H9 (cell line): ENCODE data around the gene SLC26A9. TPM values are rescaled to one million over a fixed set of nuclear protein-coding genes. Genes with fewer than 3 reads are reported as not detected.

Experiments used
- DNase-seq: peaks from one replicate; pipeline ENCODE4 v3.0.0-alpha.2; 2017
- H2AFZ ChIP-seq: one replicate; pipeline ENCODE4 v1.6.1; 2013; ENCODE audit warnings: mild to moderate bottlenecking, low read length, control low read depth, moderate library complexity
- H2AK5ac ChIP-seq: 2 replicates; pipeline ENCODE4 v1.6.1; 2013; ENCODE audit warnings: low read length, control low read depth, mixed read lengths; ENCODE audit not compliant: insufficient read length
- H2BK120ac ChIP-seq: one replicate; pipeline ENCODE4 v1.6.1; 2013; ENCODE audit warnings: low read depth, mild to moderate bottlenecking, low read length, control low read depth, inconsistent platforms; ENCODE audit not compliant: poor library complexity, severe bottlenecking
- H2BK12ac ChIP-seq: 2 replicates; pipeline ENCODE4 v1.6.1; 2013; ENCODE audit warnings: low read length, control low read depth, mixed read lengths, low read depth; ENCODE audit not compliant: insufficient read length
- H2BK15ac ChIP-seq: 2 replicates; pipeline ENCODE4 v1.6.1; 2013; ENCODE audit warnings: low read depth, low read length, control low read depth
- H2BK20ac ChIP-seq: one replicate; pipeline ENCODE4 v1.6.1; 2013; ENCODE audit warnings: low read depth, mild to moderate bottlenecking, low read length, control low read depth, inconsistent platforms; ENCODE audit not compliant: poor library complexity, severe bottlenecking
- H2BK5ac ChIP-seq: 2 replicates; pipeline ENCODE4 v1.6.1; 2013; ENCODE audit warnings: low read length, control low read depth, mixed read lengths; ENCODE audit not compliant: insufficient read length
- H3K14ac ChIP-seq: 2 replicates; pipeline ENCODE4 v1.6.1; 2013; ENCODE audit warnings: low read length, control low read depth; ENCODE audit not compliant: insufficient read depth
- H3K18ac ChIP-seq: 2 replicates; pipeline ENCODE4 v1.6.1; 2013; ENCODE audit warnings: low read depth, mild to moderate bottlenecking, mixed read lengths, low read length, control low read depth; ENCODE audit not compliant: insufficient read length
- H3K23ac ChIP-seq: 2 replicates; pipeline ENCODE4 v1.6.1; 2013; ENCODE audit warnings: low read length, control low read depth, mixed read lengths, low read depth; ENCODE audit not compliant: insufficient read length
- H3K23me2 ChIP-seq: 2 replicates; pipeline ENCODE4 v1.6.1; 2013; ENCODE audit warnings: low read depth, mild to moderate bottlenecking, mixed read lengths, low read length, control low read depth; ENCODE audit not compliant: insufficient read length, poor library complexity, severe bottlenecking
- H3K27ac ChIP-seq: 2 replicates; pipeline ENCODE4 v1.5.1; 2013; ENCODE audit warnings: low read length, control low read depth, mixed read lengths, low read depth; ENCODE audit not compliant: insufficient read length
- H3K27me3 ChIP-seq: 2 replicates; pipeline ENCODE4 v1.6.1; 2013; ENCODE audit warnings: low read length, control low read depth, inconsistent platforms; ENCODE audit not compliant: insufficient read depth
- H3K4ac ChIP-seq: 2 replicates; pipeline ENCODE4 v1.6.1; 2013; ENCODE audit warnings: low read depth, mild to moderate bottlenecking, control low read depth, inconsistent platforms, low read length, moderate library complexity
- H3K4me1 ChIP-seq: 2 replicates; pipeline ENCODE4 v1.6.1; 2013; ENCODE audit warnings: low read length, control low read depth, inconsistent platforms; ENCODE audit not compliant: insufficient read depth
- H3K4me2 ChIP-seq: 2 replicates; pipeline ENCODE4 v1.6.1; 2013; ENCODE audit warnings: low read length, control low read depth, mixed read lengths; ENCODE audit not compliant: insufficient read length, insufficient read depth
- H3K56ac ChIP-seq: 2 replicates; pipeline ENCODE4 v1.6.1; 2013; ENCODE audit warnings: low read depth, mild to moderate bottlenecking, mixed read lengths, low read length, control low read depth; ENCODE audit not compliant: insufficient read length
- H3K79me1 ChIP-seq: 2 replicates; pipeline ENCODE4 v1.6.1; 2013; ENCODE audit warnings: low read depth, mild to moderate bottlenecking, moderate library complexity, low read length, control low read depth, inconsistent platforms; ENCODE audit not compliant: insufficient read depth, poor library complexity, severe bottlenecking
- H3K79me2 ChIP-seq: 2 replicates; pipeline ENCODE4 v1.6.1; 2013; ENCODE audit warnings: low read length, control low read depth, inconsistent platforms; ENCODE audit not compliant: insufficient read depth
- H3K9ac ChIP-seq: 2 replicates; pipeline ENCODE4 v1.6.1; 2013; ENCODE audit warnings: low read length, control low read depth, mixed read lengths; ENCODE audit not compliant: insufficient read length; ENCODE audit errors: extremely low read depth
- H3K9me3 ChIP-seq: one replicate; pipeline ENCODE4 v1.6.1; 2013; ENCODE audit warnings: low read depth, low read length, inconsistent platforms; ENCODE audit not compliant: control insufficient read depth
- H3T11ph ChIP-seq: one replicate; pipeline ENCODE4 v1.6.1; 2013; ENCODE audit warnings: mild to moderate bottlenecking, low read length, control low read depth, inconsistent platforms
- H4K20me1 ChIP-seq: one replicate; pipeline ENCODE4 v1.6.1; 2013; ENCODE audit not compliant: control insufficient read depth, insufficient read length, insufficient read depth
- H4K5ac ChIP-seq: 2 replicates; pipeline ENCODE4 v1.6.1; 2013; ENCODE audit warnings: low read depth, mild to moderate bottlenecking, mixed read lengths, low read length, control low read depth; ENCODE audit not compliant: insufficient read length
- H4K8ac ChIP-seq: replicated peaks from 2 replicates; pipeline ENCODE4 v1.6.1; 2013; ENCODE audit warnings: low read length, control low read depth, mixed read lengths, low read depth; ENCODE audit not compliant: insufficient read length
- H4K91ac ChIP-seq: 2 replicates; pipeline ENCODE4 v1.6.1; 2013; ENCODE audit warnings: low read depth, mild to moderate bottlenecking, moderate library complexity, mixed read lengths, low read length, control low read depth; ENCODE audit not compliant: insufficient read length
- H3K27ac Mint-ChIP-seq, 3 experiments: 2 replicates in 2 of 3; 3 replicates in 1 of 3; pipeline ENCODE4 v1.8.0; 2020 to 2021; ENCODE audit warnings: mixed read lengths in 3 of 3, mild to moderate bottlenecking in 1 of 3, moderate library complexity in 1 of 3
- H3K27me3 Mint-ChIP-seq: 2 replicates; pipeline ENCODE4 v1.8.0; 2021; ENCODE audit warnings: low read depth, mild to moderate bottlenecking, moderate library complexity, mixed read lengths
- H3K36me3 Mint-ChIP-seq, 3 experiments: 2 replicates in 2 of 3; 3 replicates in 1 of 3; pipeline ENCODE4 v1.8.0; 2020 to 2021; ENCODE audit warnings: low read depth in 3 of 3, mixed read lengths in 3 of 3; ENCODE audit not compliant: insufficient read depth in 1 of 3
- H3K4me1 Mint-ChIP-seq, 2 experiments: 2 replicates each; pipeline ENCODE4 v1.8.0; 2020; ENCODE audit warnings: mixed read lengths in 2 of 2
- H3K4me3 Mint-ChIP-seq, 2 experiments: 2 replicates in 1 of 2; 3 replicates in 1 of 2; pipeline ENCODE4 v1.8.0; 2020 to 2021; ENCODE audit warnings: mild to moderate bottlenecking in 2 of 2, mixed read lengths in 2 of 2, moderate library complexity in 1 of 2
- H3K9me3 Mint-ChIP-seq, 2 experiments: 2 replicates in 1 of 2; 3 replicates in 1 of 2; pipeline ENCODE4 v1.8.0; 2020; ENCODE audit warnings: mild to moderate bottlenecking in 2 of 2, mixed read lengths in 2 of 2, moderate library complexity in 1 of 2
- CTCF ChIP-seq: fragments of 200-600 bp; sonication (generic); conservative IDR thresholded peaks from 3 replicates; pipeline ENCODE4 v1.8.0; 2021; ENCODE audit warnings: antibody characterized with exemption, mild to moderate bottlenecking
- WGBS: extraction: QIAGEN DNeasy Blood & Tissue Kit; methylation state at CpG from one replicate; pipeline ENCODE4 v1.1.7; 2013; ENCODE audit warnings: missing lambda C conversion rate, low lambda C conversion rate, mixed read lengths; ENCODE audit not compliant: insufficient read length; ENCODE audit errors: extremely low coverage; 5-methylcytosine and 5-hydroxymethylcytosine counted together
- total RNA-seq: library from RNA; stranded (reverse); gene quantifications from 2 replicates; pipeline ENCODE4 v1.2.1, GENCODE V29; 2021

SLC26A9 gene
- total RNA-seq, 1 experiment from 2014 or later = not detected

DNA sequence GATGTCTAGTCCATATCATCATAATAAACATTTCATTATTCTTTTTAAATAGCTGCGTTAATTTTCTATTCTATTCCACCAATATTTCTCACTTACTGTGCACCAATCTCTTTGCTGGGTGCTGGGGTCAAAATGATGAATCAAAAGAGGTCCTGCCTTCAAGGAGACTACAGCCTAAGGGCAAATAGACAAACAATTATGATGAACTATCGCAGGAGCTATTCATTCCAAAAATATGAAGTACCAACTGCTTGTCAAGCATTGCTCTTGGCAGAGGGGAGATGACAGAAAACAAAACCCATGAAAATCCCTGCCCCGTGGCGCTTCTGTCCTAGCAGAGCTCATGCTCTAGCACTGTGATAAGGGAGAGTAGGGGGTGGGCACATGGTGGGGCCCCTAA is 28.8 kb upstream of the SLC26A9 start:
- Histone ChIP-seq H2BK15ac (no peak overlapping the region), H4K5ac (no peak overlapping the region), H3K18ac (no peak overlapping the region), H2BK5ac (no peak overlapping the region), H3K4me2 (no peak overlapping the region), H3K56ac (no peak overlapping the region), H3K4ac (no peak overlapping the region), H2BK120ac (no peak overlapping the region), H3K14ac (no peak overlapping the region), H3K79me2 (no peaks in the 10 kb centered on the region), H4K20me1 (peaks cover 3% of the 10 kb centered on the region), H2BK20ac (no peak overlapping the region), H2BK12ac (no peak overlapping the region), H3K27ac (no peak overlapping the region), H3K79me1 (no peaks in the 10 kb centered on the region), H4K8ac (no peak overlapping the region), H4K91ac (no peak overlapping the region), H3K9me3 (no peaks in the 10 kb centered on the region), H3K23ac (no peak overlapping the region), H3K23me2 (no peaks in the 10 kb centered on the region), H3K9ac (no peak overlapping the region), H3K27me3 (no peaks in the 10 kb centered on the region), H3T11ph (no peak overlapping the region), H3K4me1 (no peaks in the 10 kb centered on the region), H2AFZ (no peak overlapping the region), H2AK5ac (no peak overlapping the region)
- no peaks in the 10 kb centered on the region for H3K27me3 Mint-ChIP-seq
- H3K9me3 Mint-ChIP-seq = peaks cover 4 to 16% of the 10 kb centered on the region in 2 experiments; a peak in 3 of 5 replicates
- H3K4me1 Mint-ChIP-seq = peaks cover 0 to 5% of the 10 kb centered on the region in 2 experiments; a peak in 1 of 4 replicates
- DNase-seq = no peak
- no peak overlapping the region for H3K4me3 Mint-ChIP-seq
- TF ChIP-seq CTCF = no peak
- 100% methylated on average over 1 of the region's 4 CpGs for WGBS
- H3K27ac Mint-ChIP-seq = no peak overlapping the region
- peaks cover 0 to 1% (median 0%) of the 10 kb centered on the region in 3 experiments; a peak in 3 of 7 replicates for H3K36me3 Mint-ChIP-seq
